Trophoblast cell (in vitro differentiated cells and primary cell): ENCODE results near the gene ANP32B.
"Not testable (repeated sequence)": the region's sequence is repeated elsewhere in the genome, so short reads cannot be mapped to it uniquely, and the experiment has no call there.

Experiments
- DNase-seq, 2 donors: peaks; one replicate each; pipeline ENCODE4 v3.0.0-alpha.2; 2016
- H2AFZ ChIP-seq: 2 replicates; pipeline ENCODE4 v1.6.1; 2013; ENCODE audit warnings: low read length, moderate library complexity, mild to moderate bottlenecking; ENCODE audit not compliant: insufficient read depth, poor library complexity
- H2AK5ac ChIP-seq: 2 replicates; pipeline ENCODE4 v1.6.1; 2013; ENCODE audit warnings: mild to moderate bottlenecking, low read length
- H2BK120ac ChIP-seq: 2 replicates; pipeline ENCODE4 v1.6.1; 2013; ENCODE audit warnings: low read length, mild to moderate bottlenecking, moderate library complexity; ENCODE audit not compliant: insufficient read depth, poor library complexity
- H2BK12ac ChIP-seq: 2 replicates; pipeline ENCODE4 v1.6.1; 2013; ENCODE audit warnings: mild to moderate bottlenecking, low read length, moderate library complexity
- H2BK5ac ChIP-seq: 2 replicates; pipeline ENCODE4 v1.6.1; 2013; ENCODE audit warnings: low read length, low read depth, moderate library complexity, mild to moderate bottlenecking; ENCODE audit not compliant: poor library complexity
- H3K14ac ChIP-seq: 2 replicates; pipeline ENCODE4 v1.6.1; 2013; ENCODE audit warnings: mild to moderate bottlenecking, low read length
- H3K18ac ChIP-seq: 2 replicates; pipeline ENCODE4 v1.6.1; 2013; ENCODE audit warnings: mild to moderate bottlenecking, low read length
- H3K23ac ChIP-seq: 2 replicates; pipeline ENCODE4 v1.6.1; 2013; ENCODE audit warnings: low read length
- H3K27ac ChIP-seq: 2 replicates; pipeline ENCODE4 v1.5.1; 2013; ENCODE audit warnings: low read depth, mild to moderate bottlenecking, inconsistent platforms, low read length, moderate library complexity
- H3K27me3 ChIP-seq: 2 replicates; pipeline ENCODE4 v1.6.1; 2013; ENCODE audit warnings: inconsistent platforms, mild to moderate bottlenecking, low read length, moderate library complexity; ENCODE audit not compliant: insufficient read depth
- H3K36me3 ChIP-seq, 2 experiments: 1 replicate in 1 of 2; 2 replicates in 1 of 2; pipeline ENCODE4 v1.6.1; 2013; ENCODE audit warnings: low read length in 2 of 2, mild to moderate bottlenecking in 2 of 2, moderate library complexity in 1 of 2; ENCODE audit not compliant: insufficient read depth in 2 of 2, control insufficient read depth in 1 of 2
- H3K4ac ChIP-seq: 2 replicates; pipeline ENCODE4 v1.6.1; 2013; ENCODE audit warnings: low read depth, mild to moderate bottlenecking, low read length, moderate library complexity
- H3K4me1 ChIP-seq, 2 experiments: 1 replicate in 1 of 2; 2 replicates in 1 of 2; pipeline ENCODE4 v1.6.1; 2013; ENCODE audit warnings: low read length in 2 of 2, mild to moderate bottlenecking in 2 of 2, moderate library complexity in 1 of 2; ENCODE audit not compliant: insufficient read depth in 2 of 2, control insufficient read depth in 1 of 2
- H3K4me2 ChIP-seq: 2 replicates; pipeline ENCODE4 v1.6.1; 2013; ENCODE audit warnings: inconsistent platforms, mild to moderate bottlenecking, low read length, moderate library complexity
- H3K4me3 ChIP-seq: 2 replicates; pipeline ENCODE4 v1.5.1; 2013; ENCODE audit warnings: mild to moderate bottlenecking, low read depth, low read length, inconsistent platforms
- H3K79me1 ChIP-seq: one replicate; pipeline ENCODE4 v1.6.1; 2013; ENCODE audit warnings: low read length
- H3K79me2 ChIP-seq: 2 replicates; pipeline ENCODE4 v1.6.1; 2013; ENCODE audit warnings: low read length, mild to moderate bottlenecking; ENCODE audit not compliant: control insufficient read depth, insufficient read depth, poor library complexity
- H3K9ac ChIP-seq: 2 replicates; pipeline ENCODE4 v1.6.1; 2013; ENCODE audit warnings: mild to moderate bottlenecking, low read length
- H3K9me3 ChIP-seq: 2 replicates; pipeline ENCODE4 v1.6.1; 2013; ENCODE audit warnings: low read depth, mild to moderate bottlenecking, control low read depth, inconsistent platforms, low read length; ENCODE audit not compliant: insufficient read depth
- H4K12ac ChIP-seq: 2 replicates; pipeline ENCODE4 v1.6.1; 2013; ENCODE audit warnings: low read depth, mild to moderate bottlenecking, low read length, moderate library complexity
- H4K8ac ChIP-seq: 2 replicates; pipeline ENCODE4 v1.6.1; 2013; ENCODE audit warnings: low read depth, mild to moderate bottlenecking, low read length, moderate library complexity
- H4K91ac ChIP-seq: one replicate; pipeline ENCODE4 v1.6.1; 2013; ENCODE audit warnings: low read depth, mild to moderate bottlenecking, low read length, moderate library complexity
- WGBS: extraction: QIAGEN DNeasy Blood & Tissue Kit; methylation state at CpG from one replicate; pipeline ENCODE4 v1.1.7; 2013; ENCODE audit warnings: missing lambda C conversion rate; ENCODE audit not compliant: insufficient read length, insufficient coverage; ENCODE audit errors: extremely low coverage; 5-methylcytosine and 5-hydroxymethylcytosine counted together

ANP32B gene

GRCh38 chr9:97943308-97943855, 39.8 kb upstream of the ANP32B start:
- no peak overlapping the region for H3K4ac ChIP-seq
- no peak overlapping the region for H3K14ac ChIP-seq
- no peaks in the 10 kb centered on the region for H3K9me3 ChIP-seq
- H3K27ac ChIP-seq, result no peak overlapping the region
- H2AFZ ChIP-seq, result no peak overlapping the region
- no peaks in the 10 kb centered on the region for H3K79me2 ChIP-seq
- H2BK12ac ChIP-seq, result no peak overlapping the region
- no peak for DNase-seq
- H2BK5ac ChIP-seq, result no peak overlapping the region
- H3K27me3 ChIP-seq, result no peaks in the 10 kb centered on the region
- H2BK120ac ChIP-seq, result no peak overlapping the region
- H4K91ac ChIP-seq, result no peak overlapping the region
- H3K4me2 ChIP-seq, result no peak overlapping the region
- H3K4me1 ChIP-seq, result no peaks in the 10 kb centered on the region
- H3K9ac ChIP-seq, result no peak overlapping the region
- H4K12ac ChIP-seq, result no peak overlapping the region
- no peak overlapping the region for H3K4me3 ChIP-seq
- H3K18ac ChIP-seq, result no peak overlapping the region
- no peak overlapping the region for H2AK5ac ChIP-seq
- H3K36me3 ChIP-seq, result no peaks in the 10 kb centered on the region
- no peak overlapping the region for H4K8ac ChIP-seq
- H3K79me1 ChIP-seq, result no peaks in the 10 kb centered on the region
- H3K23ac ChIP-seq, result no peak overlapping the region

GRCh38 chr9:97944612-97945011, 38.5 kb upstream of the ANP32B start:
- Histone ChIP-seq H2AFZ (no peak overlapping the region), H3K4me2 (no peak overlapping the region), H4K12ac (no peak overlapping the region), H2BK120ac (no peak overlapping the region), H3K9ac (no peak overlapping the region), H3K4me1 (no peaks in the 10 kb centered on the region), H3K14ac (no peak overlapping the region), H3K27me3 (no peaks in the 10 kb centered on the region), H3K36me3 (no peaks in the 10 kb centered on the region), H3K4ac (no peak overlapping the region), H2BK5ac (no peak overlapping the region), H2BK12ac (no peak overlapping the region), H3K4me3 (no peak overlapping the region), H4K8ac (no peak overlapping the region), H3K18ac (no peak overlapping the region), H3K9me3 (no peaks in the 10 kb centered on the region), H3K27ac (no peak overlapping the region), H4K91ac (no peak overlapping the region), H3K79me1 (no peaks in the 10 kb centered on the region), H3K79me2 (no peaks in the 10 kb centered on the region), H2AK5ac (no peak overlapping the region), H3K23ac (no peak overlapping the region)
- DNase-seq, result no peak
- WGBS, result no CpG with 5 or more reads among the region's 3 CpGs

GRCh38 chr9:97945470-97945869, 37.7 kb upstream of the ANP32B start:
- H3K79me1 ChIP-seq, H4K8ac ChIP-seq, H3K14ac ChIP-seq, H2BK5ac ChIP-seq, H3K23ac ChIP-seq, H4K12ac ChIP-seq, DNase-seq, H3K79me2 ChIP-seq, H3K4me3 ChIP-seq, H3K27ac ChIP-seq, H3K9ac ChIP-seq, H4K91ac ChIP-seq, H3K18ac ChIP-seq, H3K4ac ChIP-seq, H3K4me1 ChIP-seq, H3K4me2 ChIP-seq, H3K27me3 ChIP-seq, H2AFZ ChIP-seq, H2BK12ac ChIP-seq, H2AK5ac ChIP-seq, H2BK120ac ChIP-seq, H3K36me3 ChIP-seq, H3K9me3 ChIP-seq: not testable (repeated sequence)
- no CpG with 5 or more reads among the region's 2 CpGs for WGBS

GRCh38 chr9:97947094-97947493, 36.0 kb upstream of the ANP32B start:
- H4K8ac ChIP-seq, H3K4me2 ChIP-seq, H2BK12ac ChIP-seq, H3K36me3 ChIP-seq, DNase-seq, H3K9ac ChIP-seq, H2AFZ ChIP-seq, H3K23ac ChIP-seq, H3K18ac ChIP-seq, H3K4ac ChIP-seq, H3K79me1 ChIP-seq, H2AK5ac ChIP-seq, H3K14ac ChIP-seq, H2BK5ac ChIP-seq, H3K4me3 ChIP-seq, H3K27ac ChIP-seq, H3K27me3 ChIP-seq, H4K91ac ChIP-seq, H3K79me2 ChIP-seq, H2BK120ac ChIP-seq, H3K9me3 ChIP-seq, H4K12ac ChIP-seq, H3K4me1 ChIP-seq: not testable (repeated sequence)
- no CpG with 5 or more reads among the region's 2 CpGs for WGBS
